Transverse colon (tissue), 3 donors: ENCODE results near the gene COX7A2L.
"Not testable (repeated sequence)": the region's sequence is repeated elsewhere in the genome, so short reads cannot be mapped to it uniquely, and the experiment has no call there.

Experiments used
- CTCF ChIP-seq, 5 experiments: fragments of 200-600 bp in 3 of 5; fragments of 450-650 bp in 2 of 5; sonication (generic) in 3 of 5; IDR thresholded peaks; 1 replicate in 2 of 5; 2 replicates in 3 of 5; pipeline ENCODE4 v1.5.1; 2016 to 2017; ENCODE audit warnings: antibody characterized with exemption in 5 of 5, inconsistent platforms in 3 of 5, mild to moderate bottlenecking in 2 of 5, moderate library complexity in 1 of 5
- POLR2A ChIP-seq: fragments of 450-650 bp; IDR thresholded peaks from one replicate; pipeline ENCODE4 v1.6.1; 2016; ENCODE audit warnings: antibody characterized with exemption, mild to moderate bottlenecking, moderate library complexity

- TF ChIP-seq CTCF (IDR thresholded peaks at IDR 0.05); POLR2A: not testable (repeated sequence)
Measured at GRCh38 chr2:42347518-42347917, 13.5 kb downstream of the COX7A2L start.
